ENCODE measurements around the gene EFCAB14. TPM values are rescaled to one million over a fixed set of nuclear protein-coding genes. Genes with fewer than 3 reads are reported as not detected.

EFCAB14 gene
- total and polyA plus RNA-seq, 9 of the 15 experiments (the other 6 are each of a cell fraction or from before 2014, with no cell fraction given): 7.3 to 49.0 (median 37.3) TPM

DNA sequence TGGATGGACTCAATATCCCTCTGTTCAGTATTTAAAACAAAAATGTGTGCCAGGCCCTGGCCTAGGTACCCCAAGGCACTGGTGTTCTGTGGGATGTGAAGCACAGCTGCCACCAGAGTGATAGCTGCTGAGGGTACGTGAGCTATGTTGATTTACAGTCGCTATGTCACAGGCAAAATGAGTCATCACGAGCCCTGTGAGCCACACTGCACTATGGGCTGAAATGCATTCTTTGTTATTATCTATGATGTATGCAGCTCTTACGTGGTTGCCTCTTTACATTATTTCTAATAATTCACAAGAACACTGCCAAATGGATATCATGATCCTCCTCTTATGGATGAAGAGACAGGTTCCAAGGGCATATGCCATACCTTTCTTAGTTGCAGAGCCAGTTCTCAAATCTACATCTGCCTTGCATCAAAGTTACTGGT lies 45.1 kb downstream of the EFCAB14 start (continued):
- TF ChIP-seq CAMTA2 (CRISPR knock-in tag; conservative IDR thresholded peaks at IDR 0.05): no peak
- peak in 1 of 2 experiments; percentile 43; a peak in 2 of 4 replicates for TF ChIP-seq FOXK2 (conservative IDR thresholded peaks at IDR 0.05 in 1 of 2, IDR thresholded peaks at IDR 0.05 in 1 of 2; ENCODE audit: low read depth in 2 of 2)
- no peak for TF ChIP-seq CSDE1 (IDR thresholded peaks at IDR 0.05)
- no peak for TF ChIP-seq YY1 (IDR thresholded peaks at IDR 0.05; ENCODE audit: borderline replicate concordance in 1 of 3, control insufficient read depth in 1 of 3, extremely low read depth in 1 of 3, insufficient read depth in 3 of 3, insufficient read length in 1 of 3, insufficient replicate concordance in 2 of 3, low read depth in 1 of 3, low read length in 2 of 3)
- TF ChIP-seq ARID1B (IDR thresholded peaks at IDR 0.05): peak; percentile 80
- no peak for TF ChIP-seq RBM14 (IDR thresholded peaks at IDR 0.05; ENCODE audit: borderline replicate concordance, insufficient read depth, low read depth, low read length)
- no peak for TF ChIP-seq MAFK (IDR thresholded peaks at IDR 0.05; ENCODE audit: low read length)
- TF ChIP-seq, protein P1, sequence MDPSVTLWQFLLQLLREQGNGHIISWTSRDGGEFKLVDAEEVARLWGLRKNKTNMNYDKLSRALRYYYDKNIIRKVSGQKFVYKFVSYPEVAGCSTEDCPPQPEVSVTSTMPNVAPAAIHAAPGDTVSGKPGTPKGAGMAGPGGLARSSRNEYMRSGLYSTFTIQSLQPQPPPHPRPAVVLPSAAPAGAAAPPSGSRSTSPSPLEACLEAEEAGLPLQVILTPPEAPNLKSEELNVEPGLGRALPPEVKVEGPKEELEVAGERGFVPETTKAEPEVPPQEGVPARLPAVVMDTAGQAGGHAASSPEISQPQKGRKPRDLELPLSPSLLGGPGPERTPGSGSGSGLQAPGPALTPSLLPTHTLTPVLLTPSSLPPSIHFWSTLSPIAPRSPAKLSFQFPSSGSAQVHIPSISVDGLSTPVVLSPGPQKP (CRISPR knock-in tag; IDR thresholded peaks at IDR 0.05): no peak
- TF ChIP-seq ZNF316 (IDR thresholded peaks at IDR 0.05): no peak
- TF ChIP-seq, protein P2, sequence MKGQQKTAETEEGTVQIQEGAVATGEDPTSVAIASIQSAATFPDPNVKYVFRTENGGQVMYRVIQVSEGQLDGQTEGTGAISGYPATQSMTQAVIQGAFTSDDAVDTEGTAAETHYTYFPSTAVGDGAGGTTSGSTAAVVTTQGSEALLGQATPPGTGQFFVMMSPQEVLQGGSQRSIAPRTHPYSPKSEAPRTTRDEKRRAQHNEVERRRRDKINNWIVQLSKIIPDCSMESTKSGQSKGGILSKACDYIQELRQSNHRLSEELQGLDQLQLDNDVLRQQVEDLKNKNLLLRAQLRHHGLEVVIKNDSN (CRISPR knock-in tag; IDR thresholded peaks at IDR 0.05): no peak
- no peak for TF ChIP-seq COPS2 (conservative IDR thresholded peaks at IDR 0.05)
- TF ChIP-seq, protein P3, sequence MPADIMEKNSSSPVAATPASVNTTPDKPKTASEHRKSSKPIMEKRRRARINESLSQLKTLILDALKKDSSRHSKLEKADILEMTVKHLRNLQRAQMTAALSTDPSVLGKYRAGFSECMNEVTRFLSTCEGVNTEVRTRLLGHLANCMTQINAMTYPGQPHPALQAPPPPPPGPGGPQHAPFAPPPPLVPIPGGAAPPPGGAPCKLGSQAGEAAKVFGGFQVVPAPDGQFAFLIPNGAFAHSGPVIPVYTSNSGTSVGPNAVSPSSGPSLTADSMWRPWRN (IDR thresholded peaks at IDR 0.05; ENCODE audit: low read depth): no peak
- TF ChIP-seq KDM1A (IDR thresholded peaks at IDR 0.05): no peak
- TF ChIP-seq FOS (IDR thresholded peaks at IDR 0.05; ENCODE audit: extremely low read depth, insufficient read length): peak; percentile 65
- no peak for TF ChIP-seq ZNF143 (CRISPR knock-in tag; IDR thresholded peaks at IDR 0.05)
- TF ChIP-seq, protein P4, sequence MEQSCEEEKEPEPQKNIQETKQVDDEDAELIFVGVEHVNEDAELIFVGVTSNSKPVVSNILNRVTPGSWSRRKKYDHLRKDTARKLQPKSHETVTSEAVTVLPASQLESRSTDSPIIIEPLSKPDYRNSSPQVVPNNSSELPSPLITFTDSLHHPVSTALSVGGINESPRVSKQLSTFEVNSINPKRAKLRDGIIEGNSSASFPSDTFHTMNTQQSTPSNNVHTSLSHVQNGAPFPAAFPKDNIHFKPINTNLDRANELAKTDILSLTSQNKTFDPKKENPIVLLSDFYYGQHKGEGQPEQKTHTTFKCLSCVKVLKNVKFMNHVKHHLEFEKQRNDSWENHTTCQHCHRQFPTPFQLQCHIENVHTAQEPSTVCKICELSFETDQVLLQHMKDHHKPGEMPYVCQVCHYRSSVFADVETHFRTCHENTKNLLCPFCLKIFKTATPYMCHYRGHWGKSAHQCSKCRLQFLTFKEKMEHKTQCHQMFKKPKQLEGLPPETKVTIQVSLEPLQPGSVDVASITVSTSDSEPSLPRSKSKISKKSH (CRISPR knock-in tag; IDR thresholded peaks at IDR 0.05): no peak
- TF ChIP-seq DDX20 (tag; IDR thresholded peaks at IDR 0.05; ENCODE audit: low read depth): no peak
- TF ChIP-seq STAT5B (CRISPR knock-in tag; IDR thresholded peaks at IDR 0.05): no peak
- no peak for TF ChIP-seq NELFE (IDR thresholded peaks at IDR 0.05; ENCODE audit: insufficient read depth, insufficient read length)
- no peak for TF ChIP-seq CBX3 (IDR thresholded peaks at IDR 0.05; ENCODE audit: borderline replicate concordance in 1 of 2, low read length in 2 of 2)
- no peak for TF ChIP-seq RBBP5 (IDR thresholded peaks at IDR 0.05; ENCODE audit: borderline replicate concordance, insufficient read depth, low read length, poor library complexity, severe bottlenecking)
- no peak for TF ChIP-seq GABPA (tag; conservative IDR thresholded peaks at IDR 0.05; ENCODE audit: low read depth)
- TF ChIP-seq BHLHE40 (IDR thresholded peaks at IDR 0.05; ENCODE audit: low read length): peak; percentile 44; the same call in 1 of the 2 replicates
- TF ChIP-seq NONO (IDR thresholded peaks at IDR 0.05; ENCODE audit: low read depth in 2 of 2, low read length in 1 of 2): no peak

All from K562 (cell line).